Lung (tissue), 12 donors: ENCODE results near the gene CACNA1C. TPM values are rescaled to one million over a fixed set of nuclear protein-coding genes. Genes with fewer than 3 reads are reported as not detected.

Source experiments
- ATAC-seq: fragments of 200-7000 bp; cut with Tn5 transposase; one replicate; pipeline ENCODE4 v1.9.1; 2020; ENCODE audit warnings: moderate number of reproducible peaks; ENCODE audit not compliant: insufficient read depth, low FRiP score
- DNase-seq, 3 donors: peaks; one replicate each; pipeline ENCODE4 v3.0.0-alpha.2; 2013 to 2017
- H3K27ac ChIP-seq, 2 donors: one replicate each; pipeline ENCODE4 v1.5.1; 2013; ENCODE audit warnings: mild to moderate bottlenecking in 2 of 2, moderate library complexity in 2 of 2, control low read depth in 1 of 2, inconsistent platforms in 1 of 2, low read depth in 1 of 2, low read length in 1 of 2
- H3K27me3 ChIP-seq, 3 donors: one replicate each; pipeline ENCODE4 v1.5.1; 2013; ENCODE audit warnings: low read length in 2 of 3; ENCODE audit not compliant: control insufficient read depth in 3 of 3, insufficient read depth in 3 of 3
- H3K36me3 ChIP-seq, 4 donors: one replicate each; pipeline ENCODE4 v1.5.1; 2013; ENCODE audit warnings: low read length in 4 of 4, mild to moderate bottlenecking in 1 of 4, moderate library complexity in 1 of 4; ENCODE audit not compliant: control insufficient read depth in 4 of 4, insufficient read depth in 4 of 4
- H3K4me1 ChIP-seq, 5 donors: one replicate each; pipeline ENCODE4 v1.5.1; 2013; ENCODE audit warnings: low read length in 5 of 5, mild to moderate bottlenecking in 2 of 5, moderate library complexity in 1 of 5; ENCODE audit not compliant: control insufficient read depth in 5 of 5, insufficient read depth in 5 of 5
- H3K4me3 ChIP-seq: one replicate; pipeline ENCODE4 v1.5.1; 2013; ENCODE audit warnings: mild to moderate bottlenecking, control low read depth, moderate library complexity
- H3K9ac ChIP-seq, 2 donors: one replicate each; pipeline ENCODE4 v1.5.1; 2013; ENCODE audit warnings: low read length in 2 of 2, control low read depth in 1 of 2; ENCODE audit not compliant: insufficient read depth in 1 of 2
- H3K9me3 ChIP-seq, 4 donors: one replicate each; pipeline ENCODE4 v1.5.1; 2013; ENCODE audit warnings: low read length in 3 of 4, mild to moderate bottlenecking in 1 of 4, moderate library complexity in 1 of 4; ENCODE audit not compliant: control insufficient read depth in 4 of 4, insufficient read depth in 3 of 4
- CTCF ChIP-seq: IDR thresholded peaks from 2 replicates; pipeline ENCODE4 v1.5.1; 2012; ENCODE audit warnings: mild to moderate bottlenecking; ENCODE audit errors: control extremely low read depth, extremely low read depth
- WGBS, 2 donors: extraction: QIAGEN DNeasy Blood & Tissue Kit; methylation state at CpG; one replicate each; pipeline ENCODE4 v1.1.7; 2013; 5-methylcytosine and 5-hydroxymethylcytosine counted together
- polyA plus RNA-seq, 2 donors: library from polyadenylated mRNA; stranded (reverse); fragments of 200-250 nt; gene quantifications; one replicate each; pipeline ENCODE4 v1.2.1, GENCODE V29; 2013
- total RNA-seq, 2 donors: library from RNA; depleted of rRNA in 1 of 2; stranded (reverse); fragments of >200 nt in 1 of 2; gene quantifications; one replicate each; pipeline ENCODE4 v1.2.1, GENCODE V29; 2014 to 2021
- donor health status: control.
- donor health status: control.
- donor health status: Bipolar disorder and iron deficiency.
- donor health status: healthy.
- donor health status: DM: yes; HTN: yes; CAD: no.

CACNA1C gene
- total and polyA plus RNA-seq, 4 donors = 3.2 to 17.5 (median 7.5) TPM

GRCh38 chr12:2624543-2625288 is 571.9 kb downstream of the CACNA1C start:
- DNase-seq = peak in 1 of 3 donors; percentile 19
- 56% methylated on average over 19 of the region's 19 CpGs for WGBS, 2 donors
- peaks cover 0 to 5% (median 0%) of the 10 kb centered on the region in 3 donors for H3K27me3 ChIP-seq
- no peak overlapping the region for H3K27ac ChIP-seq
- no peaks in the 10 kb centered on the region for H3K4me1 ChIP-seq
- H3K9me3 ChIP-seq = peaks cover 0 to 2% (median 0%) of the 10 kb centered on the region in 4 donors
- ATAC-seq = no peak
- TF ChIP-seq CTCF = no peak
- H3K4me3 ChIP-seq = no peak overlapping the region
- peaks cover 0 to under 1% (median 0%) of the 10 kb centered on the region in 4 donors for H3K36me3 ChIP-seq
- no peak overlapping the region for H3K9ac ChIP-seq

- 21 to 54% methylated on average over 13 of the region's 13 CpGs for WGBS, 2 donors
- Histone ChIP-seq H3K4me1 (no peaks in the 10 kb centered on the region), H3K9me3 (peaks cover 0 to 2% (median 0%) of the 10 kb centered on the region in 4 donors), H3K4me3 (no peak overlapping the region), H3K36me3 (no peaks in the 10 kb centered on the region), H3K27me3 (peaks cover 0 to 5% (median 0%) of the 10 kb centered on the region in 3 donors), H3K27ac (no peak overlapping the region), H3K9ac (no peak overlapping the region)
- ATAC-seq (no peak), DNase-seq (no peak)
- no peak for TF ChIP-seq CTCF
Observed at GRCh38 chr12:2625289-2625612, 572.5 kb downstream of the CACNA1C start.

- no peak for TF ChIP-seq CTCF
- Histone ChIP-seq H3K4me3 (no peak overlapping the region), H3K4me1 (peaks cover 0 to 12% (median 0%) of the 10 kb centered on the region in 5 donors), H3K27ac (no peak overlapping the region), H3K9me3 (peaks cover 0 to 2% (median 0%) of the 10 kb centered on the region in 4 donors), H3K27me3 (peaks cover 0 to 8% (median 0%) of the 10 kb centered on the region in 3 donors), H3K9ac (no peak overlapping the region), H3K36me3 (no peaks in the 10 kb centered on the region)
- WGBS, 2 donors = 54 to 55% methylated on average over 15 of the region's 15 CpGs
- ATAC-seq = no peak
- no peak for DNase-seq
Observed at GRCh38 chr12:2627076-2627834, 574.5 kb downstream of the CACNA1C start.
